GM23338 (cell line): ENCODE data around the gene ATP6V1G3. TPM values are rescaled to one million over a fixed set of nuclear protein-coding genes. Genes with fewer than 3 reads are reported as not detected.

Experiments used
- ATAC-seq: fragments of 200-7000 bp; cut with Tn5 transposase; 3 replicates; pipeline ENCODE4 v1.9.1; 2020
- DNase-seq: peaks from one replicate; pipeline ENCODE4 v3.0.0-alpha.2; 2015; ENCODE audit warnings: low spot score
- H2AFZ ChIP-seq: fragments of 200-600 bp; sonication (generic); 2 replicates; pipeline ENCODE4 v1.8.0; 2016; ENCODE audit warnings: antibody characterized with exemption, mild to moderate bottlenecking, moderate library complexity
- H3F3A ChIP-seq: fragments of 200-600 bp; sonication (generic); replicated peaks from 2 replicates; pipeline ENCODE4 v1.8.0; 2017; ENCODE audit warnings: antibody characterized with exemption, mixed run types, low read depth
- H3K27ac ChIP-seq: fragments of 200-600 bp; sonication (generic); 2 replicates; pipeline ENCODE4 v1.6.1; 2016; ENCODE audit warnings: low read depth
- H3K27me3 ChIP-seq: fragments of 200-600 bp; sonication (generic); 2 replicates; pipeline ENCODE4 v1.8.0; 2016; ENCODE audit warnings: mild to moderate bottlenecking, mixed run types, moderate library complexity; ENCODE audit not compliant: insufficient read depth
- H3K36me3 ChIP-seq: fragments of 200-600 bp; sonication (generic); 2 replicates; pipeline ENCODE4 v1.8.0; 2016; ENCODE audit warnings: mild to moderate bottlenecking; ENCODE audit not compliant: insufficient read depth
- H3K4me1 ChIP-seq: fragments of 200-600 bp; sonication (generic); 2 replicates; pipeline ENCODE4 v1.8.0; 2016; ENCODE audit warnings: mild to moderate bottlenecking, moderate library complexity; ENCODE audit not compliant: insufficient read depth
- H3K4me2 ChIP-seq: fragments of 200-600 bp; sonication (generic); 2 replicates; pipeline ENCODE4 v1.7.1; 2017; ENCODE audit warnings: mixed run types
- H3K4me3 ChIP-seq: fragments of 200-600 bp; sonication (generic); 2 replicates; pipeline ENCODE4 v1.6.1; 2016; ENCODE audit warnings: mixed run types
- H3K79me2 ChIP-seq: fragments of 200-600 bp; sonication (generic); replicated peaks from 2 replicates; pipeline ENCODE4 v1.8.0; 2017; ENCODE audit warnings: mild to moderate bottlenecking; ENCODE audit not compliant: insufficient read depth
- H3K9me2 ChIP-seq: fragments of 200-600 bp; sonication (generic); 2 replicates; pipeline ENCODE4 v1.8.0; 2017; ENCODE audit not compliant: insufficient read depth
- H4K20me1 ChIP-seq: fragments of 200-600 bp; sonication (generic); replicated peaks from 2 replicates; pipeline ENCODE4 v1.8.0; 2017; ENCODE audit warnings: mild to moderate bottlenecking; ENCODE audit not compliant: insufficient read depth
- H3K27ac Mint-ChIP-seq: 2 replicates; pipeline ENCODE4 v1.8.0; 2020; ENCODE audit warnings: inconsistent platforms, mild to moderate bottlenecking, moderate library complexity, mixed read lengths
- H3K27me3 Mint-ChIP-seq: 3 replicates; pipeline ENCODE4 v1.8.0; 2022; ENCODE audit warnings: low read depth, mild to moderate bottlenecking, moderate library complexity, mixed read lengths, inconsistent platforms; ENCODE audit not compliant: insufficient read depth, poor library complexity
- H3K36me3 Mint-ChIP-seq: 3 replicates; pipeline ENCODE4 v1.8.0; 2021; ENCODE audit warnings: low read depth, mild to moderate bottlenecking, inconsistent platforms, moderate library complexity, mixed read lengths
- H3K4me1 Mint-ChIP-seq: 3 replicates; pipeline ENCODE4 v1.8.0; 2020; ENCODE audit warnings: mild to moderate bottlenecking, inconsistent platforms, mixed read lengths
- H3K4me3 Mint-ChIP-seq: 3 replicates; pipeline ENCODE4 v1.8.0; 2021; ENCODE audit warnings: moderate library complexity, mild to moderate bottlenecking, inconsistent platforms, mixed read lengths
- H3K9me3 Mint-ChIP-seq: 3 replicates; pipeline ENCODE4 v1.8.0; 2020; ENCODE audit warnings: moderate library complexity, mild to moderate bottlenecking, inconsistent platforms, mixed read lengths
- CREB1 ChIP-seq: fragments of 250-450 bp; sonication (Bioruptor Pico); IDR thresholded peaks from 2 replicates; pipeline ENCODE4 v1.5.0; 2020; ENCODE audit warnings: low read depth, mild to moderate bottlenecking, moderate library complexity
- JUNB ChIP-seq: IDR thresholded peaks from one replicate; pipeline ENCODE4 v1.6.1; 2016; ENCODE audit warnings: antibody characterized with exemption; ENCODE audit not compliant: unreplicated experiment
- NANOG ChIP-seq: IDR thresholded peaks from 2 replicates; pipeline ENCODE4 v1.6.1; 2016; ENCODE audit warnings: antibody characterized with exemption, borderline replicate concordance
- REST ChIP-seq: IDR thresholded peaks from one replicate; pipeline ENCODE4 v1.6.1; 2018; ENCODE audit warnings: antibody characterized with exemption; ENCODE audit not compliant: unreplicated experiment
- STAT1 ChIP-seq: IDR thresholded peaks from one replicate; pipeline ENCODE4 v1.6.1; 2016; ENCODE audit warnings: antibody characterized with exemption; ENCODE audit not compliant: unreplicated experiment
- ZNF114 ChIP-seq: fragments of 250-450 bp; sonication (Bioruptor Pico); IDR thresholded peaks from 2 replicates; pipeline ENCODE4 v1.5.0; 2020; ENCODE audit warnings: mild to moderate bottlenecking, moderate library complexity
- ZNF331 ChIP-seq: fragments of 250-450 bp; sonication (Bioruptor Pico); IDR thresholded peaks from 2 replicates; pipeline ENCODE4 v1.5.0; 2020; ENCODE audit warnings: low read depth, mild to moderate bottlenecking, moderate library complexity
- ZNF462 ChIP-seq: fragments of 250-450 bp; sonication (Bioruptor Pico); IDR thresholded peaks from 2 replicates; pipeline ENCODE4 v1.5.0; 2020; ENCODE audit warnings: mild to moderate bottlenecking, moderate library complexity
- polyA plus RNA-seq: library from polyadenylated mRNA; unstranded; fragments of >200 nt; fragmentation: Nextera tagmentation; extraction: Ambion mirVana; gene quantifications from 2 replicates; pipeline ENCODE4 v1.2.1, GENCODE V29; 2016
- total RNA-seq: library from RNA; depleted of rRNA; stranded (reverse); fragments of >200 nt; shearing (Covaris generic); gene quantifications from 2 replicates; pipeline ENCODE4 v1.2.3, GENCODE V29; 2014
- TF ChIP-seq, protein P1 (sequence below): IDR thresholded peaks from 2 replicates; pipeline ENCODE4 v1.6.1; 2016; ENCODE audit warnings: antibody characterized with exemption

Gene ATP6V1G3
- total and polyA plus RNA-seq, 2 experiments from 2014 or later = not detected

DNA sequence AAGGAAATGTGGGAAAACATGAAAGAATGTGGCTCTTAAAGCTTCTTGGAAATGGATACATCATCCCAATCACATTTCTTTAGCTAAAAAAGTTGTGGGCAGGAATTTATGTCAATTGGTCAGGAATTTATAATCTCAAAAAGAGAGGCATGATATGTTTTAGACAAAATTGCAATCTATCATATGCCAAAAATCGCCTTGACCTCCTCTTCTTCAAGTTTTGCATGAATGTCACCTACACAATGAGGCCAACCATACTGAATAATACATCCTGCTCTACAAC, 42.4 kb downstream of the ATP6V1G3 start (continued):
- no peak for TF ChIP-seq REST

DNA sequence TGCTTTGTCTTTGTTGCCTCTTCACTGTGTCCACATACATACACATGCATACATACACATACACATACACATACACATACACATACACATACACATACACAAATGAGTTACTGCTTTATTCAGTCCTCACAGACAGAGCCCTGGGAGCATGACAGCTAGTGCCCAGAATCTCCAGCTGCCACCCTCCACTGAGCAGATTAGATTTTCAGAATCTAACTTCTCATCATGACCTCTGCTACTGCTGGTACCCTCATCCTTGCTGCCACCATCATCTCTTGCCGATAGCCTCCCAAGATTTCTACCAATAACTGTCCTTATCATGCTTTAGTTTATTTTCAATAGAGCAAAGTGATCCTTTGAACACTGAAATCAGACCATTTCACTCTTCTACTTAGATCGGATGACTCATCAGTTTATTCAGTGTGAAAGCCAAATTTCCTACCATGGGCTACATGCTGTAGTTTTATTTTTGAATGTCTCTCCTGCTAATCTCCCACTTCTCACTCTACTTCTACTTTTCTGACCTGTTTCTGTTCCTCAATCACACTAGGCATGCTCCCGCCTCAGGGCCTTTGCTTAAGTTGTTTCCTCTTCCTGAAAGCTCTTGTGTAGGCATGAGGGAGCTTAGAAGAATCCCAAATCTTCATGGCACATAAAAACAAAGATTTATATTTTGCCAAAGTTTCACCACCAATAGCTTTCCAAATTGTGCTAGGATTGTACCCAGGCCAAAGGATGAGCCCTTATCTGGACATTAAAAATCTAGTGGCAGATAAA, 43.0 kb downstream of the ATP6V1G3 start:
- Histone ChIP-seq H3K27me3 (no peaks in the 10 kb centered on the region), H3K4me3 (no peak overlapping the region), H3K27ac (no peak overlapping the region), H2AFZ (peak overlapping the region; percentile 73; the same call in 1 of the 2 replicates), H3K79me2 (no peaks in the 10 kb centered on the region), H3K36me3 (no peaks in the 10 kb centered on the region), H4K20me1 (no peaks in the 10 kb centered on the region), H3K4me2 (no peak overlapping the region), H3F3A (no peaks in the 10 kb centered on the region), H3K4me1 (no peaks in the 10 kb centered on the region), H3K9me2 (no peaks in the 10 kb centered on the region)
- no peak for ATAC-seq
- H3K4me1 Mint-ChIP-seq = peaks cover 7% of the 10 kb centered on the region
- peaks cover under 1% of the 10 kb centered on the region; the same call in 1 of the 3 replicates for H3K9me3 Mint-ChIP-seq
- no peaks in the 10 kb centered on the region for H3K36me3 Mint-ChIP-seq
- 0 out of 2 replicates have a peak overlapping the region, but pooled peaks have one; percentile 18 for H3K27ac Mint-ChIP-seq
- no peak for DNase-seq
- H3K27me3 Mint-ChIP-seq = no peaks in the 10 kb centered on the region
- no peak overlapping the region for H3K4me3 Mint-ChIP-seq
- TF ChIP-seq ZNF114 (CRISPR knock-in tag) (no peak), CREB1 (CRISPR knock-in tag) (no peak), NANOG (no peak), ZNF462 (CRISPR knock-in tag) (no peak), STAT1 (no peak), REST (no peak), ZNF331 (CRISPR knock-in tag) (no peak), JUNB (no peak)
- TF ChIP-seq, protein P1, sequence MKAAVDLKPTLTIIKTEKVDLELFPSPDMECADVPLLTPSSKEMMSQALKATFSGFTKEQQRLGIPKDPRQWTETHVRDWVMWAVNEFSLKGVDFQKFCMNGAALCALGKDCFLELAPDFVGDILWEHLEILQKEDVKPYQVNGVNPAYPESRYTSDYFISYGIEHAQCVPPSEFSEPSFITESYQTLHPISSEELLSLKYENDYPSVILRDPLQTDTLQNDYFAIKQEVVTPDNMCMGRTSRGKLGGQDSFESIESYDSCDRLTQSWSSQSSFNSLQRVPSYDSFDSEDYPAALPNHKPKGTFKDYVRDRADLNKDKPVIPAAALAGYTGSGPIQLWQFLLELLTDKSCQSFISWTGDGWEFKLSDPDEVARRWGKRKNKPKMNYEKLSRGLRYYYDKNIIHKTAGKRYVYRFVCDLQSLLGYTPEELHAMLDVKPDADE = no peak
